Measurements from ENCODE around the gene GSTT2.
"Not testable (repeated sequence)": the region's sequence is repeated elsewhere in the genome, so short reads cannot be mapped to it uniquely, and the experiment has no call there.

The GSTT2 gene

GRCh38 chr22:23951383-23951782 lies 28.6 kb upstream of the GSTT2 start:
- not testable (repeated sequence) for H3K9me3 ChIP-seq (ENCODE audit: insufficient read depth, low read length, severe bottlenecking); H3K4me3 ChIP-seq (ENCODE audit: low read depth in 1 of 2, low read length in 2 of 2); H2AFZ ChIP-seq (ENCODE audit: low read depth, low read length); H3K4me1 ChIP-seq (ENCODE audit: insufficient read depth, low read length); H3K27ac ChIP-seq (ENCODE audit: low read length); H3K79me2 ChIP-seq (ENCODE audit: insufficient read depth, low read length); H3K27me3 ChIP-seq (ENCODE audit: insufficient read depth, low read length, poor library complexity); H4K20me1 ChIP-seq (ENCODE audit: insufficient read depth, low read length); H3K9ac ChIP-seq (ENCODE audit: low read depth, low read length); H3K4me2 ChIP-seq (ENCODE audit: insufficient read depth, low read length); H3K36me3 ChIP-seq (ENCODE audit: insufficient read depth, low read length); DNase-seq; ATAC-seq (ENCODE audit: insufficient read depth, low read depth)

- H3K79me2 ChIP-seq (ENCODE audit: insufficient read depth, low read length); H3K4me2 ChIP-seq (ENCODE audit: insufficient read depth, low read length); H3K9ac ChIP-seq (ENCODE audit: low read depth, low read length); H3K9me3 ChIP-seq (ENCODE audit: insufficient read depth, low read length, severe bottlenecking); ATAC-seq (ENCODE audit: insufficient read depth, low read depth); H4K20me1 ChIP-seq (ENCODE audit: insufficient read depth, low read length); H3K27me3 ChIP-seq (ENCODE audit: insufficient read depth, low read length, poor library complexity); H3K36me3 ChIP-seq (ENCODE audit: insufficient read depth, low read length); H3K4me1 ChIP-seq (ENCODE audit: insufficient read depth, low read length); H3K27ac ChIP-seq (ENCODE audit: low read length); DNase-seq; H2AFZ ChIP-seq (ENCODE audit: low read depth, low read length); H3K4me3 ChIP-seq (ENCODE audit: low read depth in 1 of 2, low read length in 2 of 2): not testable (repeated sequence)
Observed at GRCh38 chr22:23952794-23953405, 27.0 kb upstream of the GSTT2 start.

GRCh38 chr22:23953485-23953884 lies 26.4 kb upstream of the GSTT2 start:
- not testable (repeated sequence) for H2AFZ ChIP-seq (ENCODE audit: low read depth, low read length); H3K27ac ChIP-seq (ENCODE audit: low read length); H3K27me3 ChIP-seq (ENCODE audit: insufficient read depth, low read length, poor library complexity); H3K4me1 ChIP-seq (ENCODE audit: insufficient read depth, low read length); H3K4me2 ChIP-seq (ENCODE audit: insufficient read depth, low read length); ATAC-seq (ENCODE audit: insufficient read depth, low read depth); H3K9me3 ChIP-seq (ENCODE audit: insufficient read depth, low read length, severe bottlenecking); H3K4me3 ChIP-seq (ENCODE audit: low read depth in 1 of 2, low read length in 2 of 2); H3K36me3 ChIP-seq (ENCODE audit: insufficient read depth, low read length); H3K9ac ChIP-seq (ENCODE audit: low read depth, low read length); H4K20me1 ChIP-seq (ENCODE audit: insufficient read depth, low read length); DNase-seq; H3K79me2 ChIP-seq (ENCODE audit: insufficient read depth, low read length)

GRCh38 chr22:23954193-23954990 lies 25.5 kb upstream of the GSTT2 start:
- H3K4me2 ChIP-seq (ENCODE audit: insufficient read depth, low read length); H3K9me3 ChIP-seq (ENCODE audit: insufficient read depth, low read length, severe bottlenecking); H4K20me1 ChIP-seq (ENCODE audit: insufficient read depth, low read length); H3K27me3 ChIP-seq (ENCODE audit: insufficient read depth, low read length, poor library complexity); H3K36me3 ChIP-seq (ENCODE audit: insufficient read depth, low read length); H3K4me1 ChIP-seq (ENCODE audit: insufficient read depth, low read length); H3K9ac ChIP-seq (ENCODE audit: low read depth, low read length); H3K27ac ChIP-seq (ENCODE audit: low read length); DNase-seq; ATAC-seq (ENCODE audit: insufficient read depth, low read depth); H2AFZ ChIP-seq (ENCODE audit: low read depth, low read length); H3K4me3 ChIP-seq (ENCODE audit: low read depth in 1 of 2, low read length in 2 of 2); H3K79me2 ChIP-seq (ENCODE audit: insufficient read depth, low read length): not testable (repeated sequence)

- DNase-seq; H3K4me2 ChIP-seq (ENCODE audit: insufficient read depth, low read length); H2AFZ ChIP-seq (ENCODE audit: low read depth, low read length); H3K27me3 ChIP-seq (ENCODE audit: insufficient read depth, low read length, poor library complexity); H3K27ac ChIP-seq (ENCODE audit: low read length); H3K36me3 ChIP-seq (ENCODE audit: insufficient read depth, low read length); H4K20me1 ChIP-seq (ENCODE audit: insufficient read depth, low read length); H3K9ac ChIP-seq (ENCODE audit: low read depth, low read length); ATAC-seq (ENCODE audit: insufficient read depth, low read depth); H3K4me3 ChIP-seq (ENCODE audit: low read depth in 1 of 2, low read length in 2 of 2); H3K4me1 ChIP-seq (ENCODE audit: insufficient read depth, low read length); H3K79me2 ChIP-seq (ENCODE audit: insufficient read depth, low read length); H3K9me3 ChIP-seq (ENCODE audit: insufficient read depth, low read length, severe bottlenecking): not testable (repeated sequence)
Observed at GRCh38 chr22:23954991-23955305, 25.0 kb upstream of the GSTT2 start.

- not testable (repeated sequence) for H3K79me2 ChIP-seq (ENCODE audit: insufficient read depth, low read length); ATAC-seq (ENCODE audit: insufficient read depth, low read depth); H3K4me3 ChIP-seq (ENCODE audit: low read depth in 1 of 2, low read length in 2 of 2); DNase-seq; H4K20me1 ChIP-seq (ENCODE audit: insufficient read depth, low read length); H3K36me3 ChIP-seq (ENCODE audit: insufficient read depth, low read length); H3K4me2 ChIP-seq (ENCODE audit: insufficient read depth, low read length); H3K27ac ChIP-seq (ENCODE audit: low read length); H3K27me3 ChIP-seq (ENCODE audit: insufficient read depth, low read length, poor library complexity); H3K4me1 ChIP-seq (ENCODE audit: insufficient read depth, low read length); H3K9me3 ChIP-seq (ENCODE audit: insufficient read depth, low read length, severe bottlenecking); H3K9ac ChIP-seq (ENCODE audit: low read depth, low read length); H2AFZ ChIP-seq (ENCODE audit: low read depth, low read length)
Observed at GRCh38 chr22:23955886-23956285, 24.0 kb upstream of the GSTT2 start.

Measured in DND-41 (cell line).